COLO668 (cell line): ENCODE results near the gene ARHGAP20.

Experiments
- DNase-seq: peaks from one replicate; lab custom pipeline; 2025; ENCODE audit not compliant: unreplicated experiment; lab: John Stamatoyannopoulos, UW

ARHGAP20 gene

GRCh38 chr11:110530900-110531741, 181.1 kb downstream of the ARHGAP20 start:
- DNase-seq = no peak

- DNase-seq = peak; percentile 5
Measured at GRCh38 chr11:110529043-110529442, 183.2 kb downstream of the ARHGAP20 start.

- no peak for DNase-seq
Measured at GRCh38 chr11:110527146-110527545, 185.1 kb downstream of the ARHGAP20 start.
